Gastrocnemius medialis (tissue), 4 donors: ENCODE results near the gene ASTN2. TPM values are rescaled to one million over a fixed set of nuclear protein-coding genes. Genes with fewer than 3 reads are reported as not detected.

Experiments
- ATAC-seq, 2 donors: fragments of 150-250 bp; one replicate each; pipeline ENCODE4 v1.9.1; 2016
- DNase-seq, 2 donors: peaks; one replicate each; pipeline ENCODE4 v3.0.0-alpha.2; 2019
- H3K27ac ChIP-seq, 4 donors: fragments of 200-600 bp; sonication (generic); 1 replicate in 1 of 4; 2 replicates in 3 of 4; pipeline ENCODE4 v1.5.1; 2016 to 2018; ENCODE audit warnings: mild to moderate bottlenecking in 2 of 4, moderate library complexity in 1 of 4
- H3K27me3 ChIP-seq, 3 donors: fragments of 200-600 bp; sonication (generic) in 2 of 3; 1 replicate in 1 of 3; 2 replicates in 2 of 3; pipeline versions ENCODE4 v1.5.1 to v1.6.0; 2016 to 2019; ENCODE audit warnings: mild to moderate bottlenecking in 1 of 3, moderate library complexity in 1 of 3
- H3K36me3 ChIP-seq, 2 donors: fragments of 200-600 bp; sonication (generic) in 1 of 2; one replicate each; pipeline ENCODE4 v1.5.1; 2017 to 2018
- H3K4me1 ChIP-seq, 2 donors: fragments of 200-600 bp; sonication (generic) in 1 of 2; one replicate each; pipeline ENCODE4 v1.5.1; 2016 to 2017; ENCODE audit warnings: mild to moderate bottlenecking in 2 of 2
- H3K4me3 ChIP-seq, 4 donors: fragments of 200-600 bp; sonication (generic) in 3 of 4; 1 replicate in 1 of 4; 2 replicates in 3 of 4; pipeline ENCODE4 v1.5.1; 2016 to 2019; ENCODE audit warnings: mild to moderate bottlenecking in 2 of 4
- H3K9me3 ChIP-seq, 3 donors: fragments of 200-600 bp; sonication (generic) in 2 of 3; 1 replicate in 1 of 3; 2 replicates in 2 of 3; pipeline ENCODE4 v1.5.1; 2016 to 2019
- POLR2A ChIP-seq, 2 donors: fragments of 450-650 bp; IDR thresholded peaks; one replicate each; pipeline ENCODE4 v1.6.1; 2017; ENCODE audit warnings: antibody characterized with exemption in 2 of 2, mild to moderate bottlenecking in 2 of 2, moderate library complexity in 2 of 2
- in situ Hi-C, 4 donors: fragments of 200-750 bp; cut with MboI; loops; one replicate each; pipeline versions ENCODE4 v1.15.0 to v1.8.0; 2017; ENCODE audit warnings: low sequenced_read_pairs in 4 of 4
- intact Hi-C: fragments of 100-400 bp; cut with DNase I; formaldehyde crosslinking; loops from one replicate; pipeline ENCODE4 v1.15.1; 2023; ENCODE audit warnings: low total_unique reads
- total RNA-seq, 4 donors: library from RNA; depleted of rRNA; stranded (reverse); fragments of >200 nt; gene quantifications; one replicate each; pipeline versions ENCODE4 v1.1.0 to v1.2.3, GENCODE V29; 2016
- TF ChIP-seq, protein P1 (sequence below), 5 experiments: fragments of 450-650 bp in 3 of 5; fragments of 200-600 bp in 2 of 5; sonication (generic) in 2 of 5; IDR thresholded peaks in 4 of 5; conservative IDR thresholded peaks in 1 of 5; 1 replicate in 4 of 5; 2 replicates in 1 of 5; pipeline ENCODE4 v1.5.1; 2016 to 2019; ENCODE audit warnings: antibody characterized with exemption in 5 of 5, mild to moderate bottlenecking in 3 of 5, moderate library complexity in 3 of 5

Gene ASTN2
- total RNA-seq, 4 donors from 2014 or later = 2.5 to 4.6 (median 3.7) TPM

DNA sequence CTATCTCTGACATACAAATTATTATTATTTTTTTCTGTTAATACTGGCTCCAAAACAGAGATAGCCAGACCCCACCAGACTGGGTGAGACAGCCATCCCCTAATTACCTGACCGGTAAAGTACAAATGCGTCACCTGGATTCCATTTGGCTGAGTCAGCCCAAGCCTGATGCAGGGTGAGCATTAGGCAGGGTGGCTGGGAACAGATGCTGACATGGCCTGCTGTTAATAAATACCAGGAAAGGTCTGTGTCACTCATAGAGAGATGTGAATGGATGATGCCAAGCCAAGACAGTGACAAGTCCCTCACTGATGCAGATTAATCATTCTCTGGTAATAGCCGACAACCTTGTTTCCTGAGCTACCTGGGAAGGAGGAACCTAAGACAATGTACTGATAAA is 544.3 kb downstream of the ASTN2 start:
- Histone ChIP-seq H3K4me1 (no peaks in the 10 kb centered on the region), H3K9me3 (no peaks in the 10 kb centered on the region), H3K27ac (no peak overlapping the region), H3K4me3 (no peak overlapping the region), H3K27me3 (no peaks in the 10 kb centered on the region), H3K36me3 (no peaks in the 10 kb centered on the region)
- ATAC-seq (no peak), DNase-seq (no peak)
- in situ Hi-C loops = loop anchor here in 1 of 4 donors (25.0 kb wide), 1 partner anchor 1258 kb away; no protein-coding TSS in a partner anchor
- intact Hi-C loops = no loop called here
- TF ChIP-seq, protein P1, sequence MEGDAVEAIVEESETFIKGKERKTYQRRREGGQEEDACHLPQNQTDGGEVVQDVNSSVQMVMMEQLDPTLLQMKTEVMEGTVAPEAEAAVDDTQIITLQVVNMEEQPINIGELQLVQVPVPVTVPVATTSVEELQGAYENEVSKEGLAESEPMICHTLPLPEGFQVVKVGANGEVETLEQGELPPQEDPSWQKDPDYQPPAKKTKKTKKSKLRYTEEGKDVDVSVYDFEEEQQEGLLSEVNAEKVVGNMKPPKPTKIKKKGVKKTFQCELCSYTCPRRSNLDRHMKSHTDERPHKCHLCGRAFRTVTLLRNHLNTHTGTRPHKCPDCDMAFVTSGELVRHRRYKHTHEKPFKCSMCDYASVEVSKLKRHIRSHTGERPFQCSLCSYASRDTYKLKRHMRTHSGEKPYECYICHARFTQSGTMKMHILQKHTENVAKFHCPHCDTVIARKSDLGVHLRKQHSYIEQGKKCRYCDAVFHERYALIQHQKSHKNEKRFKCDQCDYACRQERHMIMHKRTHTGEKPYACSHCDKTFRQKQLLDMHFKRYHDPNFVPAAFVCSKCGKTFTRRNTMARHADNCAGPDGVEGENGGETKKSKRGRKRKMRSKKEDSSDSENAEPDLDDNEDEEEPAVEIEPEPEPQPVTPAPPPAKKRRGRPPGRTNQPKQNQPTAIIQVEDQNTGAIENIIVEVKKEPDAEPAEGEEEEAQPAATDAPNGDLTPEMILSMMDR (IDR thresholded peaks at IDR 0.05 in 4 of 5, conservative IDR thresholded peaks at IDR 0.05 in 1 of 5) = no peak
- no peak for TF ChIP-seq POLR2A (IDR thresholded peaks at IDR 0.05)

DNA sequence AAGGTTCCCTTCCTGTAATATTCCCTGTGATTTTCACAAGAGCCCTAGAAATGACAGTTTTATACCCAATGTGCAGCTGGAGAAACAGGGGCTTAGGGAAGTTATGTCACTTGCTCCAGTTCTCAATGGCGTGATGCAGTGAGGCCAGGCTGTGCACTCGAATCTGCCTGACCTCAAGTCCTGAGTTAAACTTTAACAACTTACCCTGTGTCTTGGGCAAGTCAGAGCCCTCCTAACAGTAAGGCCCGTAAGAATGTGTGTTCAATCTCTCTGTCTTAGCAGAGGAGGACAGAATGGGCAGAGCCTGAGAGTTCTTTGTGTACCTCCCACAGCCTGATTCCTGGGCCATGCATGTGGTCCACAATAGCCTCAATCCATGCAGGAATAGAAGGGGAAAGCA is 546.7 kb downstream of the ASTN2 start:
- no peaks in the 10 kb centered on the region for H3K36me3 ChIP-seq
- H3K9me3 ChIP-seq = no peaks in the 10 kb centered on the region
- in situ Hi-C loops (loop anchor here in 1 of 4 donors (25.0 kb wide), 1 partner anchor 1256 kb away; no protein-coding TSS in a partner anchor), intact Hi-C loops (no loop called here)
- ATAC-seq (no peak), DNase-seq (no peak)
- H3K4me3 ChIP-seq = no peak overlapping the region
- no peaks in the 10 kb centered on the region for H3K27me3 ChIP-seq
- TF ChIP-seq POLR2A (IDR thresholded peaks at IDR 0.05) = no peak
- TF ChIP-seq, protein P1 (IDR thresholded peaks at IDR 0.05 in 4 of 5, conservative IDR thresholded peaks at IDR 0.05 in 1 of 5) = no peak
- no peaks in the 10 kb centered on the region for H3K4me1 ChIP-seq
- no peak overlapping the region for H3K27ac ChIP-seq

DNA sequence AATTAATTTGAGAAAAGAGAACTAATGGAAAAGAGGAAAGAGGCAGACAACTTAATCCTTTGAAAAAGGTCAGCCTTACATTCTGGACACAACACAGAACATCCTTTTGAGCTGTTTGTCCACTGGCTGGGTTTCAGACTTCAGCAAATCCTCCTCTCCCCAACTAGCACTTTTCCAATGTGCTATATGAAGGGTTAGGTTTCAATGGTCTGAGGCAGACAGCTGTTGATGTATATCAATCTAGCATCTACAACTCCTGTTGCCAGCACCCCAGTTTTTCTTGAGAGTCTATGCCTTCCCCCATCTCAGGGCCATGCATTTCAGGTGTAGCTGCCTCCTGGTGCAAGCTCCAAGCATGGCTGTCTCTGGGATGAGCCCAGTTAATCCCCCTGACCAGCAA is 553.5 kb downstream of the ASTN2 start:
- H3K27ac ChIP-seq = no peak overlapping the region
- intact Hi-C loops = no loop called here
- DNase-seq (no peak), ATAC-seq (no peak)
- H3K4me3 ChIP-seq = no peak overlapping the region
- H3K27me3 ChIP-seq = no peaks in the 10 kb centered on the region
- TF ChIP-seq, protein P1 (IDR thresholded peaks at IDR 0.05 in 4 of 5, conservative IDR thresholded peaks at IDR 0.05 in 1 of 5) = no peak
- no peak for TF ChIP-seq POLR2A (IDR thresholded peaks at IDR 0.05)
- in situ Hi-C loops = loop anchor here in 1 of 4 donors (25.0 kb wide), 1 partner anchor 1249 kb away; no protein-coding TSS in a partner anchor
- H3K9me3 ChIP-seq = no peaks in the 10 kb centered on the region
- no peaks in the 10 kb centered on the region for H3K4me1 ChIP-seq
- H3K36me3 ChIP-seq = no peaks in the 10 kb centered on the region

DNA sequence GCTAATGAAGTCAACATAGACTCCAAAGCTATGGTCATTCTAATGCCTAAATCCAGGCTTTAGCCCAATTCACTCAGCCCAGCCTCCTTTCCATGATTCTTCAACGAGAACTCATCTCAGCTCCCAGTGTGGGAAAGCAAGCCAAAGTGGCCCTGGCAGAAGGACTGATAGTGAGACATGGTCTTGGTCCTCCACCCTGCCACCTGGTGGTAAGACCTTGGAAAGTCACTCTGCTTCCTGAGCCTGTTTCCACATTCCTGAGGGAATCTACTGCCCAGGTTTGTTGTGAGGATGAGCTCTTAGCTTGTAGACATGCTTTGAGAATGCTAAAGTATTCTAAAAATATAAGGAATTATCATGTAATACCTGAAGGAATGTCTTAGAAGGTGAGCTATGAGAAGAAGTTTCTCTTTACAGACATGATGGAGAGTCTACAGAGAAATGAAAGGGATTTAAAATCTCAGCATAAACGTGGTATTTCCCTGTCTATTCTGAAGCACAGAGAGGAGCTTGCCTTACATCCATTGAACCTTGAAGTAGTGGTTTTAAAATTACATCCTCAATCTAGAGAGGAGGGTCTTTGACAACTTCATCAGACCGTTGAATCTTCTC is 554.2 kb downstream of the ASTN2 start:
- Histone ChIP-seq H3K4me1 (no peaks in the 10 kb centered on the region), H3K27ac (no peak overlapping the region), H3K27me3 (no peaks in the 10 kb centered on the region), H3K9me3 (no peaks in the 10 kb centered on the region), H3K4me3 (no peak overlapping the region), H3K36me3 (no peaks in the 10 kb centered on the region)
- TF ChIP-seq, protein P1 (IDR thresholded peaks at IDR 0.05 in 4 of 5, conservative IDR thresholded peaks at IDR 0.05 in 1 of 5) = peak; percentile 30 to 67 (median 64)
- TF ChIP-seq POLR2A (IDR thresholded peaks at IDR 0.05) = no peak
- ATAC-seq (peak; percentile 69 to 76), DNase-seq (peak; percentile 19 to 55)
- intact Hi-C loops = no loop called here
- in situ Hi-C loops = loop anchor here in 1 of 4 donors (25.0 kb wide), 1 partner anchor 1248 kb away; no protein-coding TSS in a partner anchor
